Erythroblast (primary cell): ENCODE results near the gene TRIM29.

Experiments
- GATA1 ChIP-seq: IDR thresholded peaks from 2 replicates; pipeline ENCODE4 v1.6.1; 2011; ENCODE audit warnings: low read depth, mild to moderate bottlenecking, control low read depth, low read length, moderate library complexity
- POLR2A ChIP-seq: IDR thresholded peaks from 2 replicates; pipeline ENCODE4 v1.6.1; 2011; ENCODE audit warnings: mild to moderate bottlenecking, low read length

DNA sequence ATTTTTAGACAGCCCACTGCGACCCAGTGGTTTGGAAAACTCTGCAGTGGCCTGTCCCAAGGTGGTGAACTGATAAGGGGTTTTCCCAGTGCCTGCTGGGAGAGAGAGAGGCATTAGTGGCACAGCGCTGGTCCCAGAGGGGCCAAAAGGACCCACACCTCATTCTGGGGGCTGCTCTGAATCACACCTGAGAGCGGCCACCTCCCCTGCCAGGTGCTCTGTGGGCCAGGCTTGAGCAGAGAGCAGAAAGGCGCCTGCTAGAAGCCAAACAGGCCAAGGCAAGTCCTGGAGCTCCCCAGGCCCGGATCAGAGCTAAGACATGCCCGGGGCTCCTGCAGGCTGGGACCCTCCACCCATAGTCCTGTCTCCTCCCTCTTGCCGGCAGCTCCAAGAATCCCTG is 20.9 kb downstream of the TRIM29 start:
- TF ChIP-seq POLR2A (no peak), GATA1 (no peak)
